GM19240 (cell line): ENCODE measurements around the gene CENPA.
"Not testable (repeated sequence)": the region's sequence is repeated elsewhere in the genome, so short reads cannot be mapped to it uniquely, and the experiment has no call there.

Experiments
- DNase-seq: peaks from one replicate; pipeline ENCODE4 v3.0.0; 2011; ENCODE audit warnings: low spot score; ENCODE audit not compliant: insufficient read length

The CENPA gene

DNA sequence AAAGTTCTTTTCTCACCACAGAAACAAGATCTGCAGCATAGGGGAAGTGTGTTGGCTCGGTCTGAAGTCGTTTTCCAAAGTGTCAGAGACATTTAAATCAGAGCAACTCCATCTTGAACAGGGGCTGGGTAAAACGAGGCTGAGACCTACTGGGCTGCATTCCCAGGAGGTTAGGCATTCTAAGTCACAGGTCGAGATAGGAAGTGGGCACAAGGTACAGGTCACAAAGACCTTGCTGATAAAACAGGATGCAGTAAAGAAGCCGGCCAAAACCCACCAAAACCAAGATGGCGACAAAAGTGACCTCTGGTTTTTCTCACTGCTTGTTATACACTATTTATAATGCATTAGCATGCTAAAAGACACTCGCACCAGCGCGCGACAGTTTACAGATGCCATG is 24.9 kb upstream of the CENPA start:
- DNase-seq, result not testable (repeated sequence)

GRCh38 chr2:26763019-26763418 is 22.8 kb upstream of the CENPA start:
- no peak for DNase-seq

GRCh38 chr2:26764078-26764887 is 21.6 kb upstream of the CENPA start, which contains the start of gene SLC35F6:
SLC35F6 (plus strand) TSS chr2:26764284; CDS start chr2:26764350, 66 bp downstream.
- peak; percentile 86 for DNase-seq

- no peak for DNase-seq
Observed at GRCh38 chr2:26764906-26765305, 20.9 kb upstream of the CENPA start.

DNA sequence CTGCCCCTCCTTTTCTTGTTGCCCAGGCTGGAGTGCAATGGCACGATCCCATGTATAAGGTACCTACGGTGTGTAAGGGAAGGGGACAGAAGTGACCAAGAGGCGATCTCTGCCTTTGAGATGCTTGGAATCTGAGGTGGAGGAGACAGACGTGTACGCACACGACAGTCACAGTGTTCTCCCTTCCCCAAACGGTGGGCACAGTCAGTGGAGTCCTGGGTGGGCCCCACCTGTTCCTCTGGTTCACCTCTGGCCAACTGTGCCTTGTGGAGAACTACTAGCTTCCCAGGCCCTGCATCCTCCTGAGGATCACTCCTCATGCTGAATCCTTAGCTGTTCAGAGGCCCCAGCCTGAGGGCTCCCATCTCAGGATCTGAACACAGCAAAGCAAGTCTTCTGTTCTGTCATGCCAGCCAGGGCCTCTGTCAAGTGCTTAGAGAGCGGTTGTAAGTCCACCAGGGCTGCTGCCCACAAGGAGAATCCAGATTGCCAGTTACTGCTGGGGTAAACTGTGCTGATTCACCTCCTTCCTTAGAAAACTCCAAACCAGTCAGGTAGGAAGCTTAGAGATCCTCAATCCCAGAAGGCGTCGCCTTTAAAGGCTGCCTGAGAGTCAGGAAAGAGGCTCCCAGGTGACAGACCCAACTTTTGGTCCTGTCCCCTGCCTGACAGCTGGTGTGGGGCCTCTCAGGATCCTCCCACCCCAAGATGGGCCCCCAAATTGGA is 20.2 kb upstream of the CENPA start:
- no peak for DNase-seq

DNA sequence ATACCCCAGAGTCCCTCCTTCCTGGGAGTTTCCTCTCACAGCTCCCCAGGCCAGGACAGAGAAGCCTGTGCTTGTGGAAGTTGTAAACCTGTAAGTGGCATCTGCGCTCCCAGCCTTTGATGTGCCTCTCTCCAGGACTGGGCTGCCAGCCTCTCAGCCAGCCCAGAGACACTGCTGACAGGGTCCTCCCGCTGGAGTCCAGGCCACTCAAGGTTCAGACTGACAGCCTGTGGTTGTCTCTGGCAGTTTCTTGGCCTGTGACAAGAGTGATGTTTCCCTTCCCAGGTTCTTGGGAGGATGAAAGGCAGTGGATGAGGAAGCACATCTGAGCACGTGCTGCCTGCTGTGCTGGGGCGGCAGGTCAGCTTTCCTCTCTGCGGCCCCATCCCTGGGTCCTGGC is 18.7 kb upstream of the CENPA start:
- no peak for DNase-seq

- no peak for DNase-seq
Observed at GRCh38 chr2:26767894-26768487, 17.9 kb upstream of the CENPA start.

DNA sequence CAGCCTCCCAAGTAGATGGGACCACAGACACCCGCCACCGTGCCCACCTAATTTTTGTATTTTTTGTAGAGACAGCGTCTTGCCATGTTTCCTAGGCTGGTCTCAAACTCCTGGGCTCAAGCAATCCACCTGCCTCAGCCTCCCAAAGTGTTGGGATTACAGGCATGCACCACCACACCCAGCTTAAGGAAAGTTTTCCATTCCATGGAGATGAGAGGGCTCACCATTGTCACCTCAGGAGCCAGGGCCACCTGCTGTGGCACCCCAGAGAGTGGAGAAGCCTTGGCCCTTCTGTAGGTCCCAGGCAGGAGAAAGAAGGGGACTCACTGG is 17.1 kb upstream of the CENPA start:
- DNase-seq, result no peak

DNA sequence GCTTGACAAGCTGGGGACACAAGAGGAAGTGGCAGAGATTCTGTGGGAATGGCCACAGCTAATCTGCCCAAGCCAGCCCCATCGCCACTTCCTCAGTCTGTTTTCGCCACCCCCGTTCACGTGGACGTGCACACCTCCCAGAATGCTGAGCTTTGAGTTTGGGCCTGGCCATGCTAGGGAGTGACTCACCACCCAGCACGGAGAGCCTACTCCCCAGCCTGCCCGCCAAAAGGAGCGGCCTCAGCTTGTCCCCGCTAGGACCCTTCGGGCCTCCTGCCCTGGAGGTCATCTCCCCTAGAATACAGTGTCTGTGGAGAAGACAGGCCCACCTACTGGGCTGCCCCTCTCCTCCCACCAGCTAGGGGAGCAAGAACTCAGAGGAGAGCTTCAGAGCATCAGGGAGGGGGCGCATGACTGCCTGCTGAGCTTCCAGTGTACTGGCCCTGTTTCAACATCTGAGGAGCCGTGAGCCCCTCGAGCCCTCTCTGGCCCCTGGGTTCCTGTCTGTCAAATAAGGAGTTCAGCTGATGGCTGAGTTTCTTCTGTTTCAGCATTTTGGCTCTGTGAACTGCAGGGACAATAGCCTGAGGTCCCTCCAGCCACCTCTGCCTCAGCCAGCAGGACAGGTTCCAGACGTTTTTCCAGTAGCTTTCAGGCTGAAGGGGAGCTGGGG is 16.6 kb upstream of the CENPA start:
- no peak for DNase-seq

DNA sequence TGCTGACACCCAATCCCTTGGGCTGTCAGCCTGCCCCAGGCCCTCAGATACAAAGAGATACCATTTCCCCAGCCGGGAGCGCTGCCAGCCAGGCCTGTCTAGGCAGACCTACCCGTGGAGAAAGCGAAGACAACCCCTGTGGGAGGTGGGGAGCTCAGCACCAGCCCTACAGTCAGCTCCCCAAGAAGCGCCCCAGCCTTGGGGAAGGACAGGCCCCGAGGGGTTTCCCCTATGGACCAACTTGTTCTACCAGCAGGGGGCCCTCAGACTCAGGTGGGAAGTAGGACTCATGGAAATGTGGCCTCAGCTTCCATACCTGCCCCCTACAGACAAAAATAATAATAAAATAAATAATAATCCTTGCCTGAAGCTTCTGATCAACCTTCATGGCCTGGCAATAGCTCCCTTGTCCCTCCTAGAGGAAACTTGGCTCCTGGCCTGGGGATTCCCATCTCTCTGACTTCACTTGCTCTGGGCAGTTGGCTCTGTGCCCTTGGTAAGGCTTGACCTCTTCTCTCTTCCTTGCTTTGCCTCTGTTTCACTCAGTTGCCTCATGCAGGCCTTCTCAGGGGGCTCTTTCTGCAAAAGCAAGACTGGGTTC is 14.8 kb upstream of the CENPA start:
- DNase-seq, result no peak

DNA sequence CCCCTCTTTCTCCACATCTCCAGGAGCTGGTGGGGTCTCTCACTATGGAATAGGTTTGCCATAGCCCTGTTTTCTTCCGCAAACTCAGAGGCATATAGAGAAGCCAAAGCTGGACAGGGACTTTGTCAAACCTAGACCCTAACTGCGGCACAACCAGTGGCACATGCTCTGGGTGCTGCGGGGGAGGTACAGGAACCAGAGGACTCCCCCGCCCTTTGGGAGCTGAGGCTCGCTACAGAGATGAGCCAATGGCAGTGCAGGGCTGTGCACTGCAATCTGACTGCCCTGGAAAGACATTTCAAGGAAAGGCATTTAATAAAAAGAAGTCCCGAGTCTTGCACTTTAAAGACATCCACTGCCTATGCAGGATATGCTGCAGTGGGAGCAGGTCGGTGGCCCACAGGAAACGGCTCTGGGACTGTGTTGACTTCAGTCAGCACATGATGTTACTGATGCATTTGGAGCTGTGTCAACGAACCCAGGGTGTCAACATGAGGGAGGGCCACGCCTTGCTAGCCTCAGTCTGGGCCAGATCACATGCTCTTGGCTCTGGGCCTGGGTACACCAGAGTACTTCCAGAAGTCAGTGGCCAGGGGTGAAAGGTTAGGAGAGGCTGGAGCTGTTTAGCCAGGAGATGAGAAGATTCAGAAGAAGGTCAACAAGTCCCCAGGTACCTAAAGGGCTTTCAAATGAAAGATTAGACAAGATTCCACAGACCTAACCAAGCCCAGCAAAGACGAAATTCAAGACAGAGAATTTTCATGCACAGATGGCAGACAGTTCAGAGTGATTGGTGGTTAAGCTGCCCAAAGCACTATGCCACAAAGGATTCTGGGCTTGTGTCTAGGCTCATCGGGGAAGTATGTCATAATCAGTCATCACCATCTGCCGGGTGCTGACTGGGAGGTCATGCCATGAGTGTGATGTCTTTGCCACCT is 13.5 kb upstream of the CENPA start:
- no peak for DNase-seq

- DNase-seq, result no peak
Observed at GRCh38 chr2:26776195-26776800, 9.6 kb upstream of the CENPA start.

DNA sequence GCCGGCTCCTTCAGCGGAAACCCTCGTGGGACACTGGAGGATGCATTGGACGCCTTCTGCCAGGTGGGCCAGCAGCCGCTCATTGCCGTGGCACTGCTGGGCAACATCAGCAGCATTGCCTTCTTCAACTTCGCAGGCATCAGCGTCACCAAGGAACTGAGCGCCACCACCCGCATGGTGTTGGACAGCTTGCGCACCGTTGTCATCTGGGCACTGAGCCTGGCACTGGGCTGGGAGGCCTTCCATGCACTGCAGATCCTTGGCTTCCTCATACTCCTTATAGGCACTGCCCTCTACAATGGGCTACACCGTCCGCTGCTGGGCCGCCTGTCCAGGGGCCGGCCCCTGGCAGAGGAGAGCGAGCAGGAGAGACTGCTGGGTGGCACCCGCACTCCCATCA is 7.8 kb upstream of the CENPA start:
- DNase-seq, result no peak

- DNase-seq, result no peak
Observed at GRCh38 chr2:26778507-26778906, 7.3 kb upstream of the CENPA start.

DNA sequence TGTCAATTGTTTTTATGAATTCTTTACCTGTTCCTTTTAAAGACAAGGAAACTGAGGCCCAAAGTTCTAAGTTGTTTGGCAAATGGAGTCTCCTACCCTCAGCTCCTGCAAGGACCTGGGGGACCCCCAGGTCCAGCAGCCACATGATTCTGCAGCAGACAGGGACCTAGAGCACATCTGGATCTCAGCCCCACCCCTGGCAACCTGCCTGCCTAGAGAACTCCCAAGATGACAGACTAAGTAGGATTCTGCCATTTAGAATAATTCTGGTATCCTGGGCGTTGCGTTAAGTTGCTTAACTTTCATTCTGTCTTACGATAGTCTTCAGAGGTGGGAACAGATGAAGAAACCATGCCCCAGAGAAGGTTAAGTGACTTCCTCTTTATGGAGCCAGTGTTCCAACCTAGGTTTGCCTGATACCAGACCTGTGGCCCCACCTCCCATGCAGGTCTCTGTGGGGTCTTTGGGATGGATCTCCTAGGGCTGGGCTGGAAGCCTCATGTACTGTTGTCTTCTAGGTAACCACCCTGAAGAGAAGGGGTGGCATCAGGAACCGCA is 5.6 kb upstream of the CENPA start:
- DNase-seq, result no peak

DNA sequence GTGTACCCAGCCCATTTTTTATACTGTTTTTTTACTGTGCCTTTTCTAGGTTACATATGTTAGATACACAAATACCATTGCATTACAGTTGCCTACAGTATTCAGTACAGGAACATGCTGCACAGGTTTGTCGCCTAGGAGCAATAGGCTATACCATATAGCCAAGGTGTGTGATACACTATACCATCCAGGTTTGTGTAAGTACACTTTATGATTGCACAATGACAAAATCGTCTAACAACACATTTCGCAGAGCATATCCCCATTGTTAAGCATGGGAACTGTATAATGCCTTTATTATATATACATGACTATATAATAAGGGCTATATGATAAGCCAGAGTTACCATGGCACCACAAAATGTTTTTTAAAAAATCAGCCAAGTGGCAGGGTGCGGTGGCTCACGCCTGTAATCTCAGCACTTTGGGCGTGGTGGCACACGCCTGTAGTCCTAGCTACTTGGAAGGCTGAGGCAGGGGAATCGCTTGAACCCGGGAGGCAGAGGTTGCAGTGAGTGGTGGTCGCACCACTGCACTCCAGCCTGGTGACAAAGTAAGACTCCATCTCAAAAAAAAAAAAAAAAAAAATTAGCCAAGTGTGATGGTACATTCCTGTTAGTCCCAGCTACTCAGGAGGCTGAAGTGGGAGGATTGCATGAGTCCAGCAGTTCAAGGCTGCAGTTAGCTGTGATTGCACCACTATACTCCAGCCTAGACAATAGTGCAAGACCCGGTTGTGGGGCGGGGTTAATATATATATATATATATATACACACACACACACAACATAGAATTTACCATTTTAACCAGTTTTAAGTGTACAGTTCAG is 2.8 kb upstream of the CENPA start:
- DNase-seq, result no peak

GRCh38 chr2:26784570-26785234 is 1.2 kb upstream of the CENPA start:
- DNase-seq, result no peak
